ENCODE results near the gene SDS.
A peak's percentile ranks its signal among the peaks of the same experiment; 100 is the strongest.

Gene SDS

DNA sequence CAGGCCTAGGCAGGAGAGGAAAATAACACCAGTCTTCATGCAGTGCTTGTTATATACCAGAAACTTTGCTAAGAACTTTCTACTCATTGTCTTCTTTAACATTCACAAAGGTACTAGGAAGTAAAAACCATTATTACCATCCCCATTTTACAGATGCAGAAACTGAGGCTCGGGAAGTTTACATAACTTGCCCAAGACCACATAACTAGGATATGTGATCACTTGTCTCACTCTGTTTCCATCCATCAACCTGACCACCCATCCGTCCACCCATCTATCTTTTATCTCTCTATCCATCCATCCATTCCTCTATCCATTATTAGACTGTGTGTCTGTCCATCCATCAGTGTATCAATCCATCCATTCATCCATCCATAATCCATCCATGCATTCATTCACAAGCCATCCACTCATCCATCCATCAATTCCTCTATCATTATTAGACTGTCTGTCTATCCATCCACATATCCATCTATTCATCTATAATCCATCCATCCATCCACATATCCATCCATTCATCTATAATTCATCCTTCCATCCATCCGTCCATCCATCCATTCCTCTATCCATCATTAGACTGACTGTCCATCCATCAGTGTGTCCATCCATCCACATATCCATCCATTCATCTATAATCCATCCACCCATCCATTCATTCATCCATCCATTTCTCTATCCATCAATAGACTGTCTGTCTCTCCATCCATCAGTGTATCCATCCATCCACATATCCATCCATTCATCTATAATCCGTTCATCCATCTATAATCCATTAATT is 35.0 kb upstream of the SDS start:
- ATAC-seq (replicated peaks; ENCODE audit: extremely low read depth, poor library complexity, severe bottlenecking) (no peak), DNase-seq (ENCODE audit: low spot score in 2 of 2) (no peak)
- Mint-ChIP-seq H3K27ac (ENCODE audit: low read depth) (no peak overlapping the region), H3K4me1 (no peaks in the 10 kb centered on the region), H3K9me3 (no peaks in the 10 kb centered on the region), H3K27me3 (no peaks in the 10 kb centered on the region), H3K4me3 (no peak overlapping the region), H3K36me3 (ENCODE audit: insufficient read depth) (no peaks in the 10 kb centered on the region)

DNA sequence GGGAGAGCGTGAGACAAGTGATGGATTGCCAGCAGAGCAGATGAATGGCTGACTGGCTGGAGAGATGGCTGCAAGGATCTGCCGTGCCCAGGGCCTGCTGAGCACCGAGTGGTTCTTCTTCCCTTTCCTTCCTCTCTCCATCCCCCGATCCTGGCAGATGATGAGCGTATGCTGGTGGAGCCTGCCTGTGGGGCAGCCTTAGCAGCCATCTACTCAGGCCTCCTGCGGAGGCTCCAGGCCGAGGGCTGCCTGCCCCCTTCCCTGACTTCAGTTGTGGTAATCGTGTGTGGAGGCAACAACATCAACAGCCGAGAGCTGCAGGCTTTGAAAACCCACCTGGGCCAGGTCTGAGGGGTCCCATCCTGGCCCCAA is 34.0 kb upstream of the SDS start:
- no peak for ATAC-seq (replicated peaks; ENCODE audit: extremely low read depth, poor library complexity, severe bottlenecking)
- no peak overlapping the region for H3K27ac Mint-ChIP-seq (ENCODE audit: low read depth)
- H3K4me3 Mint-ChIP-seq, result no peak overlapping the region
- DNase-seq (ENCODE audit: low spot score in 2 of 2), result no peak
- no peaks in the 10 kb centered on the region for H3K27me3 Mint-ChIP-seq
- H3K36me3 Mint-ChIP-seq (ENCODE audit: insufficient read depth), result no peaks in the 10 kb centered on the region
- H3K9me3 Mint-ChIP-seq, result no peaks in the 10 kb centered on the region
- H3K4me1 Mint-ChIP-seq, result no peaks in the 10 kb centered on the region

DNA sequence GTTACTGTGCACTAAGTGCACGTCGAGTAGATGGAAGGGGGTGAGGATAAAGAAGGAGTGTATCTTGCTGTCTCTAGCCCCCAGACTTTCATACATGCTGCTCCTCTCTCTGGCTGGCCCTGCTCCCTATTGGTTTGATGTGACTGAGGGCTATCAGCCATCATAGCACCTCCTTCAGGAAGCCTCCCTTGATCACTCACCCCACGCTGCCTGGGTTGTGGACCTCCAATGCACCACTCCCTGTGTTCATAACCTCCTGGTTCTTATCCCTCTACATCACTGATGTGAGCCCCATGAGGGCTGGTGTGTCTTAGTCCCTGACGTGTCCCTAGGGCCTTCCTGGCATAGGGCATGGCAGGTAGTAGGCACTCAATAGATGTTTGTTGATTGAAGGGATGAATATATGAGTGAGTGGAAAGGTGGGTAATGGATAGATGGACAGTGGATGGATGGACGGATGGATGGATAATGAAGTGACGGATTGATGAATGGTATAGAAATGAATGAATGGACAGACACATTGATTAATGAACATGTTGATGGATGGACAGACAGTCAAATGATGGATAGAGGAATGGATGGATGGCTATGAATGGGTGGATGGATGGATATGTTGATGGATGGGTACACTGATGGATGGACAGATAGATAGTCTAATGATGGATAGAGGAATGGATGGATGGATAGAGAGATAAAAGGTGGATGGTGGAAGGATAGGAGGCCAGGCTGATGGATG is 33.5 kb upstream of the SDS start:
- no peaks in the 10 kb centered on the region for H3K36me3 Mint-ChIP-seq (ENCODE audit: insufficient read depth)
- no peaks in the 10 kb centered on the region for H3K27me3 Mint-ChIP-seq
- no peaks in the 10 kb centered on the region for H3K9me3 Mint-ChIP-seq
- H3K4me3 Mint-ChIP-seq, result no peak overlapping the region
- no peak overlapping the region for H3K27ac Mint-ChIP-seq (ENCODE audit: low read depth)
- no peaks in the 10 kb centered on the region for H3K4me1 Mint-ChIP-seq
- ATAC-seq (replicated peaks; ENCODE audit: extremely low read depth, poor library complexity, severe bottlenecking) (no peak), DNase-seq (ENCODE audit: low spot score in 2 of 2) (no peak)

DNA sequence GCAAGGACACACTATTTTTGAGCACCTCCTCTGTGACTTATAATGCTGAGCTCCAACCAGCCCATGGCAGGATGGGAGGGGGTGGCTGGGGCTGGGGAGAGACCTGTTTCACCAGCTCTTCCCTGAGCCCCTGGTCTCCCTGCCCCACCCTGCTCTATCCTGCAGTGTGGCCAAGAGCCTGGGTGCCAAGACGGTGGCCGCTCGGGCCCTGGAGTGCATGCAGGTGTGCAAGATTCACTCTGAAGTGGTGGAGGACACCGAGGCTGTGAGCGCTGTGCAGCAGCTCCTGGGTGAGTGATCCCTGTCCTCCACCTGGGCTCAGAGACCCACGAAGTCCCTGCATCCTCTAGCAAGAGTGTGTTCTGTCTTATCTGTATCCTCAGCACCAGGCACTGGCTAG is 32.9 kb upstream of the SDS start:
- Mint-ChIP-seq H3K27ac (ENCODE audit: low read depth) (no peak overlapping the region), H3K4me1 (no peaks in the 10 kb centered on the region), H3K27me3 (no peaks in the 10 kb centered on the region), H3K9me3 (no peaks in the 10 kb centered on the region), H3K4me3 (no peak overlapping the region), H3K36me3 (ENCODE audit: insufficient read depth) (no peaks in the 10 kb centered on the region)
- ATAC-seq (replicated peaks; ENCODE audit: extremely low read depth, poor library complexity, severe bottlenecking) (no peak), DNase-seq (ENCODE audit: low spot score in 2 of 2) (no peak)

DNA sequence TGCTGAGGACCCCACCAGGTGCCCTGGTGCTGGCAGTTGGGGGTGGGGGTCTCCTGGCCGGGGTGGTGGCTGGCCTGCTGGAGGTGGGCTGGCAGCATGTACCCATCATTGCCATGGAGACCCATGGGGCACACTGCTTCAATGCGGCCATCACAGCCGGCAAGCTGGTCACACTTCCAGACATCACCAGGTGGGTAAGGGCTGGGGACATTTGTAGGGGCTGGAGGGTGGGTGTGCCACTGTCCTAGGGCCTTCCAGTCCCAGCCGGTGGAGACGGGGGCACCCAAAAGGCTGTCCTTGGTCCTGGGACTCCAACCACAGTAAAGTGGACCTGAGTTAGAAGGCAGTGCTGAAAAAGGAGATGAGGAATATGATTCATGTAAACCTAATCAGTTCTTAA is 31.7 kb upstream of the SDS start:
- Mint-ChIP-seq H3K36me3 (ENCODE audit: insufficient read depth) (peaks cover 2% of the 10 kb centered on the region), H3K27me3 (peaks cover 10% of the 10 kb centered on the region), H3K9me3 (no peaks in the 10 kb centered on the region), H3K4me3 (no peak overlapping the region), H3K4me1 (no peaks in the 10 kb centered on the region), H3K27ac (ENCODE audit: low read depth) (no peak overlapping the region)
- ATAC-seq (replicated peaks; ENCODE audit: extremely low read depth, poor library complexity, severe bottlenecking) (no peak), DNase-seq (ENCODE audit: low spot score in 2 of 2) (no peak)

DNA sequence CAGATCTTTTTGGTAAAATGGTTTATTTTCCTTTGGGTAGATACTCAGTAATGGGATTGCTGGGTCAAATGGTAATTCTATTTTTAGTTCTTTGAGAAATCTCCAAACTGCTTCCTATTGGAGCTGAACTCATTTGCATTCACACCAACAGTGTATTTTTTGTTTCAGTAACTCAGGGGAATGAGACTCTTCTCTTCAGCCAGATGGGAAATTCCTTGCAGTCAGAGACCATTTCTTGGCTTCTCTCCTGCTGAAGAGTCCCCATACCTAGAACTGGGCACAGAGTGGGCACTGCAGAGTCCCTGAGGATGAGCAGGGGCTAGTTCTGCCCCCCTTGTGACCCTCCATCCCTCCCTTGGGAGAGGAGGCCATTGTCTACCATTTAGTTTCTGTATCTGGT is 29.3 kb upstream of the SDS start:
- no peaks in the 10 kb centered on the region for H3K9me3 Mint-ChIP-seq
- ATAC-seq (replicated peaks; ENCODE audit: extremely low read depth, poor library complexity, severe bottlenecking) (no peak), DNase-seq (ENCODE audit: low spot score in 2 of 2) (no peak)
- no peaks in the 10 kb centered on the region for H3K4me1 Mint-ChIP-seq
- peaks cover 24% of the 10 kb centered on the region for H3K27me3 Mint-ChIP-seq
- H3K4me3 Mint-ChIP-seq, result no peak overlapping the region
- H3K27ac Mint-ChIP-seq (ENCODE audit: low read depth), result no peak overlapping the region
- H3K36me3 Mint-ChIP-seq (ENCODE audit: insufficient read depth), result peaks cover 2% of the 10 kb centered on the region

DNA sequence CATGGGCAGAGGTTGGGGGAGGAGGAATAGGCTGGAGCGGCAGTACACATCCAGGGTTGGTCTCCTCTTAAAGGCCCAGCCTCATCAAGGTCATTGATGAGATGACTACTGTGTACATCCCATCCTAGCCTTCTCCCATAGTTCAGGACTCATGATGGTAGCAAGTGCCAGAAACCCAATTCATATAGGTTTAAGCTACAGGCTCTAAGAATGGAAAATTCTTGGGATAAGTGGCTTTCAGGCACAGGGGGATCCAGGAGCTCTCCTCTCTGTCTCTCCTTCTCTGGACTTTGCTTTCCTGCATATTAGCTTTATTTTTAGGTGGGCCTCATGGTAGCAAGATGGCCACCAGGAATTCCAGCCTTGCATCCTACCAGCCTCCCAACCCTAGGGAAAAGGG is 24.8 kb upstream of the SDS start:
- no peak overlapping the region for H3K27ac Mint-ChIP-seq (ENCODE audit: low read depth)
- H3K27me3 Mint-ChIP-seq, result peaks cover 26% of the 10 kb centered on the region
- H3K4me1 Mint-ChIP-seq, result no peaks in the 10 kb centered on the region
- ATAC-seq (replicated peaks; ENCODE audit: extremely low read depth, poor library complexity, severe bottlenecking), result no peak
- H3K4me3 Mint-ChIP-seq, result no peak overlapping the region
- DNase-seq (ENCODE audit: low spot score in 2 of 2), result no peak
- H3K9me3 Mint-ChIP-seq, result no peaks in the 10 kb centered on the region
- H3K36me3 Mint-ChIP-seq (ENCODE audit: insufficient read depth), result peaks cover 2% of the 10 kb centered on the region

DNA sequence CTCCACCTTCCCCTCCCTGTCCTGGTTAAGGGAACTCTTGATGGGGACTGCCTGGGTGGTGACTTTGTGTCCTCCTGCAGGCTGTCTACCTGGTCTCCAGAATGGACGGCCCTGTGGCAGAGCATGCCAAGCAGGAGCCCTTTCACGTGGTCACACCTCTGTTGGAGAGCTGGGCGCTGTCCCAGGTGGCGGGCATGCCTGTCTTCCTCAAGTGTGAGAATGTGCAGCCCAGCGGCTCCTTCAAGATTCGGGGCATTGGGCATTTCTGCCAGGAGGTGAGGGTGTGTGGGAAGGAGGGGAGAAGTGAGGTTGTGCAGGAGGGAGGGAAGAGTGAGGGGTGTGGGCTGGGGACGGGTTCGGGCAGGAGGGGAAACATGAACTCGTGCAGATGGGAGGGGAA is 24.2 kb upstream of the SDS start:
- DNase-seq (ENCODE audit: low spot score in 2 of 2) (no peak), ATAC-seq (replicated peaks; ENCODE audit: extremely low read depth, poor library complexity, severe bottlenecking) (no peak)
- Mint-ChIP-seq H3K9me3 (no peaks in the 10 kb centered on the region), H3K36me3 (ENCODE audit: insufficient read depth) (peaks cover 2% of the 10 kb centered on the region), H3K27ac (ENCODE audit: low read depth) (no peak overlapping the region), H3K4me1 (no peaks in the 10 kb centered on the region), H3K4me3 (no peak overlapping the region), H3K27me3 (peaks cover 26% of the 10 kb centered on the region)

DNA sequence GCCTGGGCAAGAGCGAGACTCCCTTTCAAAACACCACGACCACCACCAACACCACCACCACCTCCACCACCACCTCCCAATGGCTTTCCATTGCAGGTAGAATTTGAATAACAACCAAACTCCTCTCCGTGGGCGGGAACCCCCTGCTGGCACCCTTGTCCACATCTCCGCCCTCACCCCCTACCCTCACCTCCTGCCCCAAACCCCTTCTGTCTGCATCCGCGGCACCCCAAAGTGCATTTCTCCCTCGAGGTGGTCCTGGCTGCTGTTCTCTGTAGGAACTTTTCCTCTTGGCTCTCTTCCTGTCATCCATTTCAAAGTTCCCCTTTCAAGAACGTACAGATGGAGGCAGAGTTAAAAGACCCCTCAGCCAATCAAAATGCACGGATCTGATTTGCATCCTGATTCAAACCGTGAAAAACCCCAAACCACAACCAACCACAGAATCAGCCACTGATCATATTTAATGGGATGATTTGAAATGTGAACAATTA is 22.3 kb upstream of the SDS start:
- Mint-ChIP-seq H3K4me3 (peak overlapping the region; percentile 14), H3K27me3 (peaks cover 31% of the 10 kb centered on the region), H3K9me3 (no peaks in the 10 kb centered on the region), H3K4me1 (peaks cover 7% of the 10 kb centered on the region), H3K27ac (ENCODE audit: low read depth) (no peak overlapping the region), H3K36me3 (ENCODE audit: insufficient read depth) (no peaks in the 10 kb centered on the region)
- ATAC-seq (replicated peaks; ENCODE audit: extremely low read depth, poor library complexity, severe bottlenecking) (no peak), DNase-seq (ENCODE audit: low spot score in 2 of 2) (no peak)

DNA sequence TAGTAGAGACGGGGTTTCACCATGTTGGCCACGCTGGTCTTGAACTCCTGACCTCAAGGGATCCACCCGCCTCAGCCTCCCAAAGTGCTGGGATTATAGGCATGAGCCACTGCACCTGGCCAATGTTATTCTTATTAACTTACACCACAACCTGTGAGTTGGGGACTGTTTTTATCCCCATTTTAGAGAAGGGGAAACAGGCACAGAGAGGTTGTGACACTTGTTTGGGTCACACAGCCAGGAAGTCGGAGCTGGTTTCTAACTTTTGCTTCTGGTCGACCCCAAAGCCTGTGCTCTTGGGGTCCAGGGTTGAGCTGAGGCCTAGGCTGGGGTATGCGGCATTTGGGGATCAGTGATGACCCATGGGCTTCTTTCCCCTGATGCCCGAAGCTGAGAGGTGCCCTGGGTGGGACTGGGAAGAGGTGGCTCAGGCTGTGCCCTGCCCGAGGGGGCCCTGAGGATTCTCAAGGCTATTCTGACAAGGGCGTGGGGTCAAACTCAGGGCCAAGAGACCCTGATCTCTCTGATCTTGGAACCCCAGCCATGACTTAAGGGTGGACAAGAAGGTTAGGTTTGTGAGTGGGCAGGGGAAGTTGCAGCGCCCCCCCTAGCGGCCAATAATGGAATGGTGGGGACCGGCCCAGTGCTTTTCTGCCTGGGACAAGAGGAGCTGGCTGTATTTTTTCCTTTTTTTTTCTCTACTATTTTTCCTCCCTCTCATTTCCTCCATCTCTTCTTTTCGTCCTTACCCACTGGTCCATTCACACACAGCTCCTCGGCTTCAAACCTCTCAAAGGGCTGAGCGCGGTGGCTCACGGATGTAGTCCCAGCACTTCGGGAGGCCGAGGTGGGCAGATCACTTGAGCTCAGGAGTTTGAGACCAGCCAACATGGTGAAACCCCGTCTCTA is 21.5 kb upstream of the SDS start:
- DNase-seq (ENCODE audit: low spot score in 2 of 2) (peak; percentile 28 to 35), ATAC-seq (replicated peaks; ENCODE audit: extremely low read depth, poor library complexity, severe bottlenecking) (no peak)
- Mint-ChIP-seq H3K4me1 (peaks cover 7% of the 10 kb centered on the region), H3K36me3 (ENCODE audit: insufficient read depth) (no peaks in the 10 kb centered on the region), H3K9me3 (no peaks in the 10 kb centered on the region), H3K4me3 (no peak overlapping the region), H3K27ac (ENCODE audit: low read depth) (no peak overlapping the region), H3K27me3 (peaks cover 30% of the 10 kb centered on the region)

DNA sequence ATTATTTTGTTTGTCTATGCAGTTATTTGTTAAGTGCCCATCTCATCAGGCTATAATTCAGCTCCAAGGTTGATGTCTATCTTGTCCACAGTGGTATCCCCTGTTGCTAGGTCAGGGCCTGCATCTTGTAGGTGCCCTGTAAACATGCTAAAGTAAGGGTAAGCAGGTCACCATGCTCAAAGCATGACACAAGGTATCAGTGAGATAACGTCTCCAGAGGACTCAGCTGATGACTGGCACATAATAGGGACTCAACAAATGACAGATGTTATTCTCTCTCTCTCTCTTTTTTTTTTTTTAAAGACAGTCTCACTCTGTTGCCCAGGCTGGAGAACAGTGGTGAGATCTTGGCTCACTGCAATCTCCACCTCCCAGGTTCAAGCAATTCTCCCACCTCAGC is 20.8 kb upstream of the SDS start:
- no peak for ATAC-seq (replicated peaks; ENCODE audit: extremely low read depth, poor library complexity, severe bottlenecking)
- H3K9me3 Mint-ChIP-seq, result no peaks in the 10 kb centered on the region
- no peak overlapping the region for H3K4me3 Mint-ChIP-seq
- no peaks in the 10 kb centered on the region for H3K36me3 Mint-ChIP-seq (ENCODE audit: insufficient read depth)
- peaks cover 7% of the 10 kb centered on the region for H3K4me1 Mint-ChIP-seq
- H3K27me3 Mint-ChIP-seq, result peaks cover 30% of the 10 kb centered on the region
- no peak overlapping the region for H3K27ac Mint-ChIP-seq (ENCODE audit: low read depth)
- no peak for DNase-seq (ENCODE audit: low spot score in 2 of 2)

DNA sequence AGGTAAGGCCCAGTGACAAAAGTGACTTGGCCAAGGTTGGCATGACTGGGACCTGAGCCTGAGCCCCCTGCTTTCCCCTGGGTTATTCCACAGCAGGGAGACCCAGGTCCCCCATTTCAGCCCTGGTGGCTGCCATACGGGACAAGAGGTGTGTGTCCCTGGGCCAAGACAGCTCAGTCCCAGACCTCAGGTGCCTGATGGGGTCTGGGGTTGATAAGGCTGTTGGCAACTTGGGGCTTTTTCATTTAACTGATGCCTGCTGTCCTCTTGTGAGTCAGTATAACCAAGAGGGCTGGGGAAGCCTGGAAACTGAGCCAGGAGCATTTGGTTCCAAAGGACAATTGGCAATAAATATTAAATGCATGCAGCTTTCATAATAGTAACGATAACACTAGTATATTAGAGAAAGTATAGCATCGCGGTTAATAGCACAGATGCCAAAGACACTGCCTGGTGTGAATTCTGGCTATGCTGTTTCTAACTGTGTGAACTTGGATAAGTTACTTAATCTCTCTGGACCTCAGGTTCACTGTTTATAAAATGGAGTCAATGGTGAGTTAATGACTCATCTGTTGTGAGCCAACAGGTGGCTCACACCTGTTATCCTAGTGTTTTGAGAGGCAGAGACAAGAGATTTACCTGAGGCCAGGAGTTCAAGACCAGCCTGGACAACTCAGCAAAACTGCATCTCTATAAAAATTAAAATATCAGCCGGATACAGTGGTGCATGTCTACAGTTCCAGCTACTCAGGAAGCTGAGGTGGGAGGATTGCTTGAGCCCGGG is 19.4 kb upstream of the SDS start:
- ATAC-seq (replicated peaks; ENCODE audit: extremely low read depth, poor library complexity, severe bottlenecking), result no peak
- Mint-ChIP-seq H3K27ac (ENCODE audit: low read depth) (peak overlapping the region; percentile 88), H3K4me3 (peak overlapping the region; percentile 95), H3K36me3 (ENCODE audit: insufficient read depth) (no peaks in the 10 kb centered on the region), H3K4me1 (peaks cover 7% of the 10 kb centered on the region), H3K27me3 (peaks cover 25% of the 10 kb centered on the region), H3K9me3 (no peaks in the 10 kb centered on the region)
- DNase-seq (ENCODE audit: low spot score in 2 of 2), result no peak

Measured in central memory CD8-positive, alpha-beta T cell (primary cell).